DND-41 (cell line): ENCODE data around the gene ABCF2.

Experiments used
- ATAC-seq: fragments of 200-7000 bp; cut with Tn5 transposase; 3 replicates; pipeline ENCODE4 v1.9.1; 2021; ENCODE audit warnings: low read depth; ENCODE audit not compliant: insufficient read depth
- DNase-seq: peaks from one replicate; pipeline ENCODE4 v3.0.0-alpha.2; 2020
- H2AFZ ChIP-seq: 2 replicates; pipeline ENCODE4 v1.6.0; 2012; ENCODE audit warnings: low read depth, low read length
- H3K27ac ChIP-seq: 2 replicates; pipeline ENCODE4 v1.5.1; 2012; ENCODE audit warnings: low read length, inconsistent platforms
- H3K27me3 ChIP-seq: fragments of 200-600 bp; sonication (generic); 2 replicates; pipeline ENCODE4 v1.6.0; 2012; ENCODE audit warnings: low read length, mild to moderate bottlenecking, inconsistent platforms; ENCODE audit not compliant: insufficient read depth, poor library complexity
- H3K36me3 ChIP-seq: 2 replicates; pipeline ENCODE4 v1.5.1; 2012; ENCODE audit warnings: low read length, inconsistent platforms; ENCODE audit not compliant: insufficient read depth
- H3K4me1 ChIP-seq: 2 replicates; pipeline ENCODE4 v1.5.1; 2012; ENCODE audit warnings: mild to moderate bottlenecking, low read length; ENCODE audit not compliant: insufficient read depth
- H3K4me2 ChIP-seq: 2 replicates; pipeline ENCODE4 v1.6.0; 2012; ENCODE audit warnings: mild to moderate bottlenecking, moderate library complexity, low read length, inconsistent platforms; ENCODE audit not compliant: insufficient read depth
- H3K4me3 ChIP-seq, 2 experiments: fragments of 200-600 bp in 1 of 2; shearing (Covaris generic) in 1 of 2; 2 replicates each; pipeline ENCODE4 v1.5.1; 2012 to 2016; ENCODE audit warnings: inconsistent platforms in 2 of 2, low read length in 2 of 2, mild to moderate bottlenecking in 2 of 2, low read depth in 1 of 2, moderate library complexity in 1 of 2
- H3K79me2 ChIP-seq: 2 replicates; pipeline ENCODE4 v1.6.0; 2012; ENCODE audit warnings: low read length, inconsistent platforms; ENCODE audit not compliant: insufficient read depth
- H3K9ac ChIP-seq: 2 replicates; pipeline ENCODE4 v1.6.0; 2012; ENCODE audit warnings: low read depth, mild to moderate bottlenecking, inconsistent platforms, low read length, moderate library complexity
- H3K9me3 ChIP-seq: 2 replicates; pipeline ENCODE4 v1.5.1; 2012; ENCODE audit warnings: low read length, moderate library complexity, mild to moderate bottlenecking, inconsistent platforms; ENCODE audit not compliant: insufficient read depth, severe bottlenecking
- H4K20me1 ChIP-seq: 2 replicates; pipeline ENCODE4 v1.6.0; 2012; ENCODE audit warnings: low read length; ENCODE audit not compliant: insufficient read depth
- EZH2 ChIP-seq: IDR thresholded peaks from 3 replicates; pipeline ENCODE4 v1.6.1; 2012; ENCODE audit warnings: borderline replicate concordance, low read depth, mild to moderate bottlenecking, moderate library complexity, low read length, inconsistent platforms; ENCODE audit not compliant: severe bottlenecking
- TF ChIP-seq, protein P1 (sequence below): IDR thresholded peaks from 2 replicates; pipeline ENCODE4 v1.5.1; 2012; ENCODE audit warnings: borderline replicate concordance, low read length, moderate library complexity, mild to moderate bottlenecking; ENCODE audit not compliant: poor library complexity, severe bottlenecking; ENCODE audit errors: extremely low read depth

Gene ABCF2

DNA sequence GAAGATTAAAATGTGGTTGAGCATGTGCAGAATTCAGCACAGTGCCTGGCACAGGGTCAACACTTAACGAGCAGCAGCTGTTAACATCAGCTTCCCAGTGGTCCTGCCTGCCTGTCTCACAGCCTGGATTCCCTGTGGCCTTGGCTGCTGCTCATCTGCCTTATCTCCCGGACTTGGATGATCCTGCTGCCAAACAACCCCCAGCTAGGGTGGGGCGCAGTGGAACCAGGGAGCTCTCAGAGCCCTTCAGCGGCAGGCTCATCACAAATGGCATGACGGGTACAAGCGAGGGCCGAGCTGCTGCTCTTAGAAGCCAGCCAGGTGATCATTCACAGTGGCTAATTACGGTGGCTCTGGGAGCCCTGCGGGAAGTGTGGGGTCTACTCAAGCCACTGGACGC is 34.5 kb upstream of the ABCF2 start:
- H3K4me3 ChIP-seq: no peak overlapping the region
- H3K4me2 ChIP-seq: no peak overlapping the region
- no peaks in the 10 kb centered on the region for H3K79me2 ChIP-seq
- no peak overlapping the region for H3K9ac ChIP-seq
- DNase-seq (no peak), ATAC-seq (no peak)
- TF ChIP-seq, protein P1, sequence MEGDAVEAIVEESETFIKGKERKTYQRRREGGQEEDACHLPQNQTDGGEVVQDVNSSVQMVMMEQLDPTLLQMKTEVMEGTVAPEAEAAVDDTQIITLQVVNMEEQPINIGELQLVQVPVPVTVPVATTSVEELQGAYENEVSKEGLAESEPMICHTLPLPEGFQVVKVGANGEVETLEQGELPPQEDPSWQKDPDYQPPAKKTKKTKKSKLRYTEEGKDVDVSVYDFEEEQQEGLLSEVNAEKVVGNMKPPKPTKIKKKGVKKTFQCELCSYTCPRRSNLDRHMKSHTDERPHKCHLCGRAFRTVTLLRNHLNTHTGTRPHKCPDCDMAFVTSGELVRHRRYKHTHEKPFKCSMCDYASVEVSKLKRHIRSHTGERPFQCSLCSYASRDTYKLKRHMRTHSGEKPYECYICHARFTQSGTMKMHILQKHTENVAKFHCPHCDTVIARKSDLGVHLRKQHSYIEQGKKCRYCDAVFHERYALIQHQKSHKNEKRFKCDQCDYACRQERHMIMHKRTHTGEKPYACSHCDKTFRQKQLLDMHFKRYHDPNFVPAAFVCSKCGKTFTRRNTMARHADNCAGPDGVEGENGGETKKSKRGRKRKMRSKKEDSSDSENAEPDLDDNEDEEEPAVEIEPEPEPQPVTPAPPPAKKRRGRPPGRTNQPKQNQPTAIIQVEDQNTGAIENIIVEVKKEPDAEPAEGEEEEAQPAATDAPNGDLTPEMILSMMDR: no peak
- TF ChIP-seq EZH2: no peak
- H2AFZ ChIP-seq: no peak overlapping the region
- peaks cover 36% of the 10 kb centered on the region for H3K27me3 ChIP-seq
- H3K9me3 ChIP-seq: no peaks in the 10 kb centered on the region
- no peaks in the 10 kb centered on the region for H3K4me1 ChIP-seq
- H3K36me3 ChIP-seq: no peaks in the 10 kb centered on the region
- no peaks in the 10 kb centered on the region; the same call in 1 of the 2 replicates for H4K20me1 ChIP-seq
- H3K27ac ChIP-seq: no peak overlapping the region

DNA sequence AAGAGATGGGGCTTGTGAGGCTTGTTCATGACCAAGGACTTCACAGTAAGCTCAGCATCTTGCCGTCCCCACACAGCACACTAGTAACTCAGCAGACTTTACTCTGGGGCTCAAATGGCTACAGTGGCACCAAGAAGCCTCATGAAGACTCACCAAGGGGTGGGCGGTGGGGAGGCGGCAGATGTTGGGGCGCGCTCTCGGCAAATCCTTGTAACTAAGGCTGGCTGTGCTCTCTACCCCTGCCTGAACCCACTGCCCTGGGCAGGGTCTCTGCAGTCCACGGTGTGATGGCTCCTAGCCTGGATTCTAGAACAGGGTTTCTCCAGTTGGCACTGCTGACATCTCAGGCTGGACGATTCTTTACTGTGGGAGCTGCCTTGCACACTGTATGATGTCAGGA is 33.9 kb upstream of the ABCF2 start:
- DNase-seq (no peak), ATAC-seq (no peak)
- Histone ChIP-seq H3K4me2 (no peak overlapping the region), H3K9me3 (no peaks in the 10 kb centered on the region), H3K9ac (no peak overlapping the region), H3K27me3 (peaks cover 39% of the 10 kb centered on the region), H3K4me3 (no peak overlapping the region), H3K79me2 (no peaks in the 10 kb centered on the region), H3K27ac (no peak overlapping the region), H3K36me3 (no peaks in the 10 kb centered on the region), H3K4me1 (no peaks in the 10 kb centered on the region), H2AFZ (no peak overlapping the region), H4K20me1 (no peaks in the 10 kb centered on the region; the same call in 1 of the 2 replicates)
- no peak for TF ChIP-seq EZH2
- TF ChIP-seq, protein P1: no peak

DNA sequence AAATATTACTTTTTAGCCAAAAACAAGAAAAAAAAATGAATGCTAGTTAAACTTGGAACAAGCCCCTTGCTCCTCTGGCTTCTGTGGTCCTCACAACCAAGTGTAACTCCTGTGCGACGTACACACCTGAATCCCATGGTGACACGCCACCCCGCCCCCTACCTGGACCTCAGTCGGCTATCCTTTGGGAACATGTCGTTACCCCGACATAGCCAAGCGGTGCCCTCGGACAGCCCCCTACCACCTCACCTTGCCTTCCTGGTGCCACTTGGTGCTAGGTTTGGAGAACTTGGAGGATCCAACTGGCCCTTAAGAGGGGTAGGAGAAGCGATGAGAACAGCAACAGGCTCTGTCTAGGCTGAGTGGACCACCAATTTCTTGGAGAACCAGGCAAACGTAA is 33.5 kb upstream of the ABCF2 start:
- Histone ChIP-seq H3K4me2 (no peak overlapping the region), H3K27me3 (peaks cover 41% of the 10 kb centered on the region), H3K9ac (no peak overlapping the region), H3K79me2 (no peaks in the 10 kb centered on the region), H3K9me3 (no peaks in the 10 kb centered on the region), H2AFZ (no peak overlapping the region), H3K27ac (no peak overlapping the region), H3K36me3 (no peaks in the 10 kb centered on the region), H3K4me3 (no peak overlapping the region), H4K20me1 (peaks cover under 1% of the 10 kb centered on the region; the same call in 1 of the 2 replicates), H3K4me1 (no peaks in the 10 kb centered on the region)
- no peak for TF ChIP-seq EZH2
- TF ChIP-seq, protein P1: no peak
- no peak for DNase-seq
- ATAC-seq: no peak

DNA sequence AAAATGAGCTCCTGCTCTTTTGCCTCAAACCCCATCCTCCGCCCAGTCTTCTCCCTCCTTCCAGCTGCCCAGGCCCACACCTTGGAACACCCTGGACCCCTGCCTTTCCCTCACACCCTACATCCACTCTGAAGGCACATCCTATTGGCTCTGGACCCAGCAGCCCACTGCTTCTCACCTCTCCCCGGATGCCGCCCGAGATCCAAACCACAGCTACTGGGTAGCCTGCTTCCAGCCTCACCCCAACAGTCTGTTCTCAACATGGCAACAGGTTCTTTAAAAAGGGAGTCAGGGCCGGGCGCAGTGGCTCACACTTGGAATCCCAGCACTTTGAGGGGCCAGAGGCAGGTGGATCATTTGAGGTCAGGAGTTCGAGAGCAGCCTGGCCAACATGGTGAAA is 31.0 kb upstream of the ABCF2 start:
- H3K27ac ChIP-seq: no peak overlapping the region
- no peak overlapping the region for H2AFZ ChIP-seq
- H3K79me2 ChIP-seq: no peaks in the 10 kb centered on the region
- no peaks in the 10 kb centered on the region for H3K4me1 ChIP-seq
- ATAC-seq (no peak), DNase-seq (no peak)
- TF ChIP-seq, protein P1: no peak
- no peak for TF ChIP-seq EZH2
- no peaks in the 10 kb centered on the region for H3K36me3 ChIP-seq
- H3K4me3 ChIP-seq: no peak overlapping the region
- no peak overlapping the region for H3K4me2 ChIP-seq
- H3K9ac ChIP-seq: no peak overlapping the region
- H3K9me3 ChIP-seq: no peaks in the 10 kb centered on the region
- peaks cover 58% of the 10 kb centered on the region for H3K27me3 ChIP-seq
- peaks cover 10% of the 10 kb centered on the region; the same call in 1 of the 2 replicates for H4K20me1 ChIP-seq
